Mononuclear cell (primary cell): ENCODE data around the gene NOC2L. TPM values are rescaled to one million over a fixed set of nuclear protein-coding genes. Genes with fewer than 3 reads are reported as not detected.

Experiments used
- H3K27me3 ChIP-seq: 2 replicates; pipeline ENCODE4 v1.6.0; 2011; ENCODE audit warnings: low read length, control low read depth; ENCODE audit not compliant: insufficient read depth
- H3K4me1 ChIP-seq: 2 replicates; pipeline ENCODE4 v1.5.1; 2011; ENCODE audit warnings: mild to moderate bottlenecking, low read length, control low read depth; ENCODE audit not compliant: insufficient read depth
- H3K4me3 ChIP-seq: 2 replicates; pipeline ENCODE4 v1.5.1; 2011; ENCODE audit warnings: mild to moderate bottlenecking, low read length, moderate library complexity
- H3K9me3 ChIP-seq: 2 replicates; pipeline ENCODE4 v1.5.1; 2011; ENCODE audit warnings: low read depth, mild to moderate bottlenecking, control low read depth, low read length
- total RNA-seq: library from RNA; depleted of rRNA; stranded (reverse); fragments of >200 nt; gene quantifications from one replicate; pipeline ENCODE4 v1.2.3, GENCODE V29; 2012

NOC2L gene
- total RNA-seq, 1 donor, result 27.2 TPM

DNA sequence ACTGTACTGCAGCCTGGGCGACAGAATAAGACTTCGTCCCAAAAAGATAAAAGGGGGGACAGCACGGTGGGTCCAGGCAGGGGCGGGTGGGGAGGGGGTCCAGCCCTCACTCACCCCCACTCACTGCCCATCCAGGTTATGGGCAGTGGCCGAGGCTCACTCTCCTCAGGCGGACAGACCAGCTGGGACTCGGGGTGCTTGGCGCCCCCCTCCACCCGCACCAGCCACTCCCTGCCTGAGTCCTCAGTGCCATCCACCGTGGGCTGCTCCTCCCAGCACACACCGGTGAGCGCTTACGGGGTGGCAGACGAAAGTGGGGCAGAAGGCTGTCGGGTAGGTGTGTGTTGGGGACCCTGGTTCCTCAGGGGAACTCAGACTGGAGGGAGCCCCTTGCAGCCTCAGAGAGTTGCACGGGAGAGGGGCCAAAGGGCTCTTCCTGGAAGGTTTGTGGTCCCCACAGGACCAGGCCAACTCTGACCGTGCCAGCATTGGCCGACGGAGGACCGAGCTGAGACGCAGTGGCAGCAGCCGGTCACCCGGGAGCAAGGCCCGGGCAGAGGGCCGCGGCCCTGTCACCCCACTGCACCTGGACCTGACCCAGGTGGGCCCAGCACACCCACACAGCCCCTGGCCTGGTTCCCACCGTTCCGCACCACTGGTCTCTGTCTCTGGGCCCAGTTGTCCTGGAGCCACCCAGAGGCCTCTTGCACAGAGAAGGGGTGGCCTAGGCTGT, 13.8 kb upstream of the NOC2L start:
- H3K27me3 ChIP-seq, result peaks cover 6% of the 10 kb centered on the region
- no peak overlapping the region for H3K4me3 ChIP-seq
- no peaks in the 10 kb centered on the region for H3K9me3 ChIP-seq
- peaks cover 7% of the 10 kb centered on the region for H3K4me1 ChIP-seq

DNA sequence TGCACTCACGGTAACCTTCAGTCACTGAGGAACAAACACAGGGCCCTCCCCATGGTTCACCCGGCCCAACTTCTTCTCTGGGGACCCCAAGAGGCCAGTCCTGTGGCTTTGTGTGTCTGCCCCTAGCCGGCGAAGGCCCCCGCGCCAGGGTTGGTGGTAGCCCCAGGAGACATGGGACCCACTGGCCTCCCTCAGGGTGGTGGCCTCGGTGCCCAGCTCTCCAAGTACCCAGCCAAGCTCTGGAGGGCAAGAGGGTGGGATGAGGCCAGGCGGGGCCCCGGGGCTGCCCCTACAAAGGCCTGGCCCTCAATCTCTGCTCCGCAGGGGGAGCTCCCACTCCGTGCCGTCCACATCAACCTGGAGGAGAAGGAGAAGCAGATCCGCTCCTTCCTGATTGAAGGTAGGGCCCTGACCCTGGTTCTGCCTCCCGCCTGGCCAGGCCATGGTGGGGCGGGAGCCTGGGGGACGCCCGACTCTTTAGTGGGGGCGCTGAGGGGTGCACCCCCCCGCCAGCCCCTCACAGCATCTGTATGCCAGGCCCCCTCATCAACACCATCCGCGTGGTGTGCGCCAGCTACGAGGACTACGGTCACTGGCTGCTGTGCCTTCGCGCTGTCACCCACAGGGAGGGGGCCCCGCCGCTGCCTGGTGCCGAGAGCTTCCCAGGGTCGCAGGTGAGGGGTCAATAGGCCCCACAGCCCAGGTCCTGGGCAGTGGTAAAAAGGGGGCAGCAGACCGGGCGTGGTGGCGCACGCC, 12.9 kb upstream of the NOC2L start:
- Histone ChIP-seq H3K4me3 (no peak overlapping the region), H3K27me3 (peaks cover 6% of the 10 kb centered on the region), H3K4me1 (peaks cover 14% of the 10 kb centered on the region), H3K9me3 (no peaks in the 10 kb centered on the region)

DNA sequence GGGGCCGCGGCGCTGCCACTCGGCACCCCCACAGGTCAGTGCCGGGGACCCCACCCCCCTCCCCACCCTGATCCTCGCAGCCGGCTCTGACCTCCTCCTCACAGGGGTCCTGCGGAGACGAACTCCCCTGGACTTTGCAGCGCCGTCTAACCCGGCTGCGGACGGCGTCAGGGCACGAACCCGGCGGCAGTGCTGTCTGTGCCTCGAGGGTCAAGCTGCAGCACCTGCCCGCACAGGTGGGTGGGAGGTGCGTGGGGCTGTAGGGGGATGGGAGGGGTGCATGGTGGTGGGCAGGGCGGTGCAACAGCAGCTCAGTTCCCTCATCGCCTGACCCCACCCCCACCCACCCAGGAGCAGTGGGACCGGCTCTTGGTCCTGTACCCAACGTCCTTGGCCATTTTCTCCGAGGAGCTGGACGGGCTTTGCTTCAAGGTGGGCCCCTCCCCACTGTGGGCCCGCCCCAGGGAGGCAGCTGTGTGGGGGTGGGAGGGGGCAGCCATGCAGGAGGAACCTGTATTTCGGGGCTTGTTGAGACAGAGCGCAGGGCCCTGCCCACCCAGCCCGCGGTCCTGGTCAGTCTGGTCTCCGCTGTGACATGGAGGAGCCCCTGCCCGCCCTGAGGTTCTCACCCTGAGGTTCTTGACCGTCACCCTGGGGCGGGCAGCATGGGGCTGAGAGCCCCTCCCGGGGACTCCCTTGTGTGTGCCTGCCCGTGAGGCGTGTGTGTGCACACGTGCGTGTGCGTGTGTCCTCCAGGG, 12.1 kb upstream of the NOC2L start:
- H3K4me3 ChIP-seq, result no peak overlapping the region
- H3K27me3 ChIP-seq, result peaks cover 6% of the 10 kb centered on the region
- no peaks in the 10 kb centered on the region for H3K9me3 ChIP-seq
- peaks cover 19% of the 10 kb centered on the region for H3K4me1 ChIP-seq

DNA sequence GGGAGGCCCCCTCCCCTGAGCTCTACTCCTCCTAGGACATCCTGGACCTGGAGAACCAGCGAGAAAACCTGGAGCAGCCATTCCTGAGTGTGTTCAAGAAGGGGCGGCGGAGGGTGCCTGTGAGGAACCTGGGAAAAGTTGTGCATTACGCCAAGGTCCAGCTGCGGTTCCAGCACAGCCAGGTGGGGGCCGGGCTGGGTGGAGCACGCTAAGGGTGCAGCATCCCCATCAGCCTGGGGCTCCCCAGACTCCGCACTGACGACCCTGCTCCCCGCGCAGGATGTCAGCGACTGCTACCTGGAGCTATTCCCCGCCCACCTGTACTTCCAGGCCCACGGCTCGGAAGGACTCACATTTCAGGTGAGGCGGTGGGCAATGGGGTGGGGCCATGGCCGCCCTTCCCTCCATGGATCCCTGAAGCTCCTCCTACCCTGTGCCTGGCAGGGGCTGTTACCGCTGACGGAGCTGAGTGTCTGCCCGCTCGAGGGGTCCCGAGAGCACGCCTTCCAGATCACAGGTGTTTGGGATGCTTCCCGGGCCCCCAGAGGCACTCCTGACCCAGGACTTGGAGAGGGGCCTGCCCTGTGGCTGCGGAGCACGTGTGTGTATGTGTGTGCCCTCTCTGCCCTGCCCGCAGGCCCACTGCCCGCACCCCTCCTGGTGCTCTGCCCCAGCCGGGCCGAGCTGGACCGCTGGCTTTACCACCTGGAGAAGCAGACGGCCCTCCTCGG, 11.4 kb upstream of the NOC2L start:
- Histone ChIP-seq H3K27me3 (peaks cover 6% of the 10 kb centered on the region), H3K4me1 (peaks cover 19% of the 10 kb centered on the region), H3K9me3 (no peaks in the 10 kb centered on the region), H3K4me3 (no peak overlapping the region)

DNA sequence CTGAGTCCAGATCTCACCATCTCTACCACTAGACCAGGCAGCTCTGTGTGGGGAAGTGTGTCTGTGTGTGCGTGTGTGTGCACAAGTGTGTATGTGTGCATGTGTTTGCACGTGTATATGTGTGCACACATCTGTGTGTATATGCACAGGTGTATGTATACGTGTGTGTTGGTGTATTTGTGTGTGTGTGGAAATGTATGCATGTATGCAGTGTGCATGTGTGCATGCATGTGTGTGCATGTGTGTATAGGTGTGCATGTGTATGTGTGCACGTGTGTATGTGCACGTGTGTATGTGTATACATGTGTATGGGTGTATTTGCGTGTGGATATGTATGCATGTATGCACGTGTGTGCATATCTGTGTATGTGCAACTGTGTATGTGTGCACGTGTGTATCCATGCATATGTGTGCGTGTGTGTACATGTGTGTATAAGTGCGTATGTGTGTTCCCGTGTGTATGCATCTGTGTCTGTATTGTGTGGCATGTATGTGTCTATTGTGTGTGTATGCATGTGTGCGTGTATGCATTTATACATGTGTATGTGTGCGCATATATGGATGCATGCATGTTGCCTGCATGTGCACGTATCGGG, 10.3 kb upstream of the NOC2L start:
- no peaks in the 10 kb centered on the region for H3K9me3 ChIP-seq
- H3K27me3 ChIP-seq, result peaks cover 6% of the 10 kb centered on the region
- H3K4me3 ChIP-seq, result no peak overlapping the region
- H3K4me1 ChIP-seq, result peaks cover 19% of the 10 kb centered on the region

- H3K4me1 ChIP-seq, result peaks cover 19% of the 10 kb centered on the region
- peaks cover 6% of the 10 kb centered on the region for H3K27me3 ChIP-seq
- no peak overlapping the region for H3K4me3 ChIP-seq
- no peaks in the 10 kb centered on the region for H3K9me3 ChIP-seq
Measured at GRCh38 chr1:967466-968343, 8.6 kb upstream of the NOC2L start.

DNA sequence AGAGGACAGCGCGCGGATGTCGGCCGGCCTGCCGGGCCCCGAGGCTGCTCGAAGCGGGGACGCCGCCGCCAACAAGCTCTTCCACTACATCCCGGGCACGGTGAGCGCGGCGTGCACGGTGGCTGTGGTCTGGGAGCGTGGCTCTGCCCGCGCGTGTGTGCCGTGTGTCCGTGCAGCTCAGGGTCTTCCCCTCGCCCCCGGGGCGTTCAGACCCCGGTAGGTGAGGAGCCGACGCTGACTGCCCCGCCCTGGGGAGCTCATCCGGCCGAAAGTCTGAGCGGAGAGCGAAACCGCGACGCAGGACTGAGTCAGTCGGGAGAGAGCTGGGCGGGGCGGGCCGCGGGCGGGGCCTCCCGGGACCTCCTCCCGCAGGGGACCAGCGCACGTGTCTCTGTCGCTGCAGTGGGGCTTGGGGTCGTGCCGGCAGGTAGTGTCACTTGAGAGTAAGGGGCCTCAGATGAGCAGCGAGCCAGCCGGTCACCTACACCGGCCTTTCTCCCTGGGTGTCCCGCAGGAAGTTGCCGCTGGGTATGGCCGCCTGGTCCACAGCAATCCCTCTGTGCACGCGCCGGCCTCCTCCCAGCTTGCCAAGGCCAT, 7.7 kb upstream of the NOC2L start:
- peaks cover 19% of the 10 kb centered on the region for H3K4me1 ChIP-seq
- no peaks in the 10 kb centered on the region for H3K9me3 ChIP-seq
- H3K27me3 ChIP-seq, result peaks cover 6% of the 10 kb centered on the region
- H3K4me3 ChIP-seq, result peak overlapping the region; percentile 46

DNA sequence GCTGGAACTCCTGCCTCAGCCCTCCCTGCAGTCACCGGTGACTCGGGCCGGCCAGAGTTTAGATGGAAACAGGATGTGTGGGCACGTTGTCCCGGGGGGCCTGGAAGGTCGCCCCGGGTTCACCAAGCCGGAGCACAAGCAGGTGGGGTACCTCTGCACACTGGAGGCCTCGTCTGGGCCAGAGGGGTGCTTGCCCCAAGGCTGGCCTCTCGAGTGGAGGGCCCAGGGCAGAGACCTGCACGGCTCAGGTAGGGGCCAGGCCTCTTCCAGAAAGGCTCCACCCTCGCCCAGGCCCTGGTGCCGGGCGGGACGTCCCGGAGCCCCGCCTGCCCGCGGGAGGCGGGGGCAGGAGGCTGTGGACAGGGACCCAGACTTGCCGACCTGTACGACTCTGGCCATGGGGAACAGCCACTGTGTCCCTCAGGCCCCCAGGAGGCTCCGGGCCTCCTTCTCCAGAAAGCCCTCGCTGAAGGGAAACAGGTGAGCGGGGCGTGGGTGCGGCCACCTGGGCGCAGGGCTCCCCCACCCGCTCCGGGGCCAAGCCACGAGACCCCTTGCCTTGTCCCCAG, 7.2 kb upstream of the NOC2L start, which contains the start of gene PLEKHN1:
PLEKHN1 (plus strand) TSS at position 348 of the 569 bp plus-strand sequence; CDS start at position 398, 50 bp downstream.
- Histone ChIP-seq H3K27me3 (peaks cover 3% of the 10 kb centered on the region), H3K4me3 (peak within 1 kb of the TSS; percentile 46), H3K9me3 (no peaks in the 10 kb centered on the region), H3K4me1 (peaks cover 22% of the 10 kb centered on the region)

GRCh38 chr1:965526-966134, 6.6 kb upstream of the NOC2L start:
- peaks cover 24% of the 10 kb centered on the region for H3K4me1 ChIP-seq
- no peaks in the 10 kb centered on the region for H3K9me3 ChIP-seq
- peaks cover 3% of the 10 kb centered on the region for H3K27me3 ChIP-seq
- H3K4me3 ChIP-seq, result no peak overlapping the region

- peaks cover 24% of the 10 kb centered on the region for H3K4me1 ChIP-seq
- no peak overlapping the region for H3K4me3 ChIP-seq
- H3K27me3 ChIP-seq, result peaks cover 3% of the 10 kb centered on the region
- no peaks in the 10 kb centered on the region for H3K9me3 ChIP-seq
Measured at GRCh38 chr1:964691-965525, 5.9 kb upstream of the NOC2L start.

- H3K4me1 ChIP-seq, result peaks cover 30% of the 10 kb centered on the region
- no peaks in the 10 kb centered on the region for H3K27me3 ChIP-seq
- H3K9me3 ChIP-seq, result no peaks in the 10 kb centered on the region
- H3K4me3 ChIP-seq, result no peak overlapping the region
Measured at GRCh38 chr1:963746-964525, 4.9 kb upstream of the NOC2L start.
